ENCODE measurements around the gene TLDC2.
"Not testable (repeated sequence)": the region's sequence is repeated elsewhere in the genome, so short reads cannot be mapped to it uniquely, and the experiment has no call there.

The TLDC2 gene

DNA sequence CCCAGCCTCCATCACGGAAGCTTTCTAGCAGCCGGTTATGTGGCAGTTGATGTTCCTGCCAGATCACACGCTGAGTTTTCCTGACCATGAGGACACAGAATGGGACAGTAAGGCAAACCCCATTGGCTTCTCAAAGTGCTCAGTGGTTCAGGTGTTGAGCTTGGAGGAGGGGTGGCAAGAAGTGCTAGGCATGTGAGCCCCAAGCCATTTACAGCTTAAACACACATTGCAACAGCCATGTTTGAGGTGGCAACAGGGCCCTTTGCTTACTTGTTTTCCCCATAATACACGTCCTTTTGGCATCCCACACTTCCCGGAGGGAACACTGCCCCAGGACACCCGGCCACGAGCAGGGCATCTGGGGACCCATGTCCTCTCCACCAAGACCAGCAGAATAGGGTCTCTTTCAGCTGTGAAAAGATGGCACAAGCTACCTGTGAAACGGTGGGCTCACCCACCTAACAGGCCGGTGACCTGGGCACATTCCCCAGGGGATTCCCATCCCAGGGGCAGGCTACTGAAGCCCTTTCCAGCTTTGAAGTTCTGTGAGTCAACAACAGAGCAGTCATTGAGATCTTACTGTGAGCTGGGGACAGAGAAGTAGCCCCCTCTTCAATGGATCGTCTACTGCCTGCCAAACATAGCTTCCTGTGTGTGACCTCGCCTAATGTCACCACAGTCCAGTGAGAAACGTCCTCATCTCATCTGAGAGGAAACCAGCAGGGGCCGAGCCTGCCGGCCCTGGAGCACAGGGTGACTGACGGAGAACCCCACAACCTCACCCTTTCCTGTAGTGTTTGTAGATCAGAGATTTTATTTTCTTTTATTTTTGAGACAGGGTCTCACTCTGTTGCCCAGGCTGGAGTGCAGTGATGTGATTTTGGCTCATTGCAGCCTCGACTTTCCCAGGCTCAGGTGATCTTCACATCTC is 4.0 kb upstream of the TLDC2 start:
- no peak for DNase-seq

DNA sequence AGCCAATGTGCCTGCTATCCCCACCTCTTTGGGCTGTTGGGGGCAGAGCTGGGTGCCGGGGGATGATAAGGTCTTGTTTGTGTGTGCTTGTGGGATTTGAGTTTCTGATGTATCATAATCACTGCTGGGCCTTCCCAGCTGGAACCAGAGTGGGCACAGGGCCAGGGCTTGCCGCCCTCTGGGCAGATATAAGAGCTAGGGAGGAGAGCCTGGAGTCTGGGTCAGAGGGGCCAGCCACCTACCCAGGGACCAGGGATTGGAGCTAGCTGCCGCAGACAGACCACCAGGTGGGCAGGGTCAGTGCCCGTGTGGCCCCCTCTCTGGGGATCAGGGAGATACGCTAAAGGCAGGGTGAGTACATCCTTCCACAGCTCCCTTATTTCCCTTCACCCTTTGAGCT is 3.1 kb upstream of the TLDC2 start:
- no peak for DNase-seq

DNA sequence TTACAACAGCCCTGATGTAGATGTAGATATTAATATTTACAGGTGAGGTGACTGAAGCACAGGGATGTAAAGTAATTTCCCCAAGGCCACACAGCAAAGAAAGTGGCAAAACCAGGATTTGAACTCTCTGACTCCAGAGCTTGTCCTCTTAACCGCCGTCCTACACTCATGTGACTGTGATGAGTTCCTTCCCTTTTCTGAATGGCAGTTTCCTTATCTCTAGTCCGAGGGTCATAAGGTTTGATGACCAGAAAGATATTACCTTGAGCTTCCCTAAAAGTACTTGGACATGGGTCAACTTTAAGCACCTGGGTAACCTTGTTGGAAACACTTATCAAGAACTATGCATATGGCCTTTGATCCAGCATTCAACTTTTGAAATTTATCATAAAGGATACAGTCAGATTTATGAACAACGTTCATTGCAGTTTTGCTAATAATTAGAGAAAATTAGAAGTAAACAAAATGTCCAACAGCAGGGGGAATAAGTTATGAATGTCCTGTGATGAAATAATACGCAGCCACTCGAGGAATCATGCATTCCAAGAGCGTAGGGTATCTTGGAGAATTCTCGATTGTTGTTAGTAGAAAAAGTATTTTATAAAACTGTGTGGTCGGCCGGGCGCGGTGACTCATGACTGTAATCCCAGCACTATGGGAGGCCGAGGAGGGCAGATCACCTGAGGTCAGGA is 2.3 kb upstream of the TLDC2 start:
- no peak for DNase-seq

DNA sequence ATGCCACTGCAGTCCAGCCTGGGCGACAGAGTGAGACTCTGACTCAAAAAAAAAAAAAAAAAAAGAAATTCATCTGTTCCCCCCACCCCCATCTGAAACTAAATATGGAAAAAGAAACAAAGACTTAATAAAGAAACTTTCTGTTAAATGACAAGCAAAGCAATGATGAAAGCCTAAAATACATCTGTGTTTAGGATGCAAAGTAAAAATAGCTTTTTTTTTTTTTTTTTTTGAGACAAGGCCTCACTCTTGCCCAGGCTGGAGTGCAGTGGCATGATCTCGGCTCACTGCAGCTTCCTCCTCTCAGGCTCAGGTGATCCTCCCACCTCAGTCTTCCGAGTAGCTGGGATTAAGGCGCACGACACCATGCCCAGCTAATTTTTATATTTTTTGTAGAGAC is 845 bp upstream of the TLDC2 start:
- DNase-seq: not testable (repeated sequence)

DNA sequence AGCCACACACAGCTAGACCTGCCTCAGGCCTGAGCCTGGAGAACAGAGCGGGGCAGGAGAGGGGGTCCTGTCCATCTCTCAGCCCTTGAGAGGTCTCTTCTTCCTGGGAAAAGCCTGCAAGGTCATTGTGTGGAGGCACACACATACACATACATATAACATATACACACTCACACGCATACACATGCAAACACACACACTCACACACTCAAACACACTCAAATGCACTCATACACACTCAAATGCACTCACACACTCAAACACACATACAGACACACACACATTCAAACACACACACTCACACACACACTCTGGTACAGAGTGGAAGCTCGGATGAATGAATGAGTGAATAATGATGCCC is 515 bp downstream of the TLDC2 start:
- DNase-seq: no peak

DNA sequence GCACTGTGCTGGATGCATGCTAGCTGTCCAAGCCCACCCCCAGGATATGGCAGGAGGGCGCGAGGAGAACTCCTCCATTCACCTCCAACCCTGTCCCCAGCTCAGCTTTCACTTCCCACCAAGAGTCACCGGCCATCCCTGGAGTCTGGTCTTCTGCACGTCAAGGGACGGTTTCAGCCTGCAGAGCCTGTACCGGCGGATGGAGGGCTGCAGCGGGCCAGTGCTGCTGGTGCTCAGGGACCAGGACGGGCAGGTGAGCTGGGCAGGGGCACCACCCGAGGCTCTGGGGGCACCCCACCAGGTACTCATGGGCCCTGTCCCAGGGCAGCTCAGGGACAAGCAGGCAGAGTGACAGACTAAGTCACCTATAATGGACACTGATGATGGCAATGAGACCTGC is 3.0 kb downstream of the TLDC2 start:
- no peak for DNase-seq

DNA sequence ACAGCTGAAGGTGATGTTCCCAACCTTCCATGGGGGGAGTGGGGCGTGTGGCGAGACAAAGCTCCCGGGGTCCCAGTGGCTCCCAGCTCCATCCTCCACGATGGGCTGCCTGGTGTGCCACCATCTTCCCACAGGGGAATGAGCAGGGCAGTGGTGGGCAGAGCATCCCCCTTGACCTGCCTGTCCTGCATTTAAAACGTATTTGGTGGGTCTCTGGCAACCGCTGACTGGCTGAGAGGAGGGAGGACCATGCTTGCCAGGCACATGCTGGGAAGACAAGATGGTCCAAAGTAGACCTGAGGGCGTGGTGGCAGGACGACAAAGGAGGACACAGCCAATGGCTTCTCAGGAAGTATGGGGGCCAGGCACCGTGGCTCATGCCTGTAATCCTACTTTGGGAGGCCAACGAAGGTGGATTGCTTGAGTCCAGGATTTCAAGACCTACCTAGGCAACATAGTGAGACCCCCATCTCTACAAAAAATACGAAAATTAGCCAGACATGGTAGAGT is 4.9 kb downstream of the TLDC2 start:
- no peak for DNase-seq

DNA sequence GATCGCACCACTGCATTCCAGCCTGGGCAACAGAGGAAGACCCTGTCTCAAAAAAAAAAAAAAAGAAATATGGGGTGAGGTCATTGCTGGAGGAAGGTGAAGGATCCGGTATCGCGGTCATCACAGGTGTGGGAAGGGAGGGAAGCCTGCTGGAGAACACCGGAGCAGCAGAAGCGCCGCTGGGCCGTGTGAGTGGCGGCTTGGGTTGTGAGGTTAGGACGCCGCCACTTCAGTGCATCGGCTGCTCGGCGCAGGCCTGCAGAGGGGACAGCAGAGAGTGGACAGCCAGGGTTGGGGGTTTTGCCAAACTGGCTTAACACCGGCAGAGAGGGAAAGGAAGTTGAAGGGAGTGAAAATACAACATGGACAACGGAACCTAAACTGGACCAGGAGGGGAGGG is 5.4 kb downstream of the TLDC2 start:
- DNase-seq: no peak

DNA sequence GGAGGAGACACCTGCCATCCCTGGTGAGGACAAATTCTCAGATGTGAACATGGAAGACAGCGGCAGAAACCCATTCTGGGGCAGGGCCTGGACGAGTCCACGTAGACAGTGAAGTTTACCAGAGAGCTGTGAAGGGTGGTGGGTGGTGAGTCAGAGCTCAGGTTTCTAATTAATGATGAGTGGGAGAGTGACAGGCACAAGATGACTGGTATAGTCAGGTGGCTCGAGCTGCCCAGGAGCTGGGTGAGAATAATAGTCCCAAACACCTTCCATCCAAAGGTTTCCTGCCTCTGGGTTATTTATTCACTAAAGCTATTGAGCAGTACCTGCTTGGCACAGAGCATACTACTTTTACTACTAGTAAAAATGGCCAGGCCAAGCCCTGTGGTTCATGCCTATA is 6.0 kb downstream of the TLDC2 start:
- DNase-seq: no peak

DNA sequence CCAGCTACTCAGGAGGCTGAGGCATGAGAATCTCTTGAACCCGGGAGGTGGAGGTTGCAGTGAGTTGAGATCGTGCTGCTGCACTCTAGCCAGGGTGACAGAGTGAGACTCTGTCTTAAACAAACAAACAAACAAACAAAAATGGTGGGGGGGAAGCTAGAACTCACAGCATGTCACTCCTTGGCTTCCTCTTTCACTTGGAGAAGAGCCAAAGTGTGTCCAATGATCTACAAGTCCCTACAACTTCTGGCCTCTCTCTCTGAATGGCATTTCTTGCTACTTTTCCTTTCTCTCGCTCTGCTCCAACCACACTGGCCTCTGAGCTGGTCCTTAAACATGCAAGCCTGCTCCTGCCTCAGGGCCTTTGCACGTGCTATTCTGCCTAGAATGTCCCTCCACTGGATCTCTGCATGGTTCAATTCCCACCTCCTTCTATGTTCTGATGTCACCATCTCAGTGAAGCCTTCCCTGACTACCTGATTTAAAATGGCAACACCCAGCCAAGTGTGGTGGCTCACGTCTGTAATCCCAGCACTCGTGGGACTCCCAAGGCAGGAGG is 8.1 kb downstream of the TLDC2 start:
- DNase-seq: no peak

DNA sequence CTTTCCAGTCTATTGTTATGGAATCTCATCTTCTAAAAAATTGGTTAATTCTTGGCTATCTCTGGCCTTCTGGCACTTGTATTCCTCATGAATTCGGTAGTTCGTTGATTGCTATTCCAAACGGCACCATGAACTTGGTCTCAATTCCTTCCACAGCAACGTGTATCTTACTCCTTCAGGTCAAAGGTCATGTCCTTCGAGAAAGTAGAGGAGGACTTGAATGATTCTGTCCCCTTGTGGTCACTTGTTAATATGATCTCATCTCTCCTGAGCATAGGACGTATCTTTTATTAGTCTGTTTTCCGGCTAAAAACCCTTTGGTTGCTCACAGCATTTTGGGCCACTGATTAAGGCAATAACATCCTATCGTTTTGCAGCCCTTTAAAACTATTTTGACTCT is 9.4 kb downstream of the TLDC2 start:
- no peak for DNase-seq

DNA sequence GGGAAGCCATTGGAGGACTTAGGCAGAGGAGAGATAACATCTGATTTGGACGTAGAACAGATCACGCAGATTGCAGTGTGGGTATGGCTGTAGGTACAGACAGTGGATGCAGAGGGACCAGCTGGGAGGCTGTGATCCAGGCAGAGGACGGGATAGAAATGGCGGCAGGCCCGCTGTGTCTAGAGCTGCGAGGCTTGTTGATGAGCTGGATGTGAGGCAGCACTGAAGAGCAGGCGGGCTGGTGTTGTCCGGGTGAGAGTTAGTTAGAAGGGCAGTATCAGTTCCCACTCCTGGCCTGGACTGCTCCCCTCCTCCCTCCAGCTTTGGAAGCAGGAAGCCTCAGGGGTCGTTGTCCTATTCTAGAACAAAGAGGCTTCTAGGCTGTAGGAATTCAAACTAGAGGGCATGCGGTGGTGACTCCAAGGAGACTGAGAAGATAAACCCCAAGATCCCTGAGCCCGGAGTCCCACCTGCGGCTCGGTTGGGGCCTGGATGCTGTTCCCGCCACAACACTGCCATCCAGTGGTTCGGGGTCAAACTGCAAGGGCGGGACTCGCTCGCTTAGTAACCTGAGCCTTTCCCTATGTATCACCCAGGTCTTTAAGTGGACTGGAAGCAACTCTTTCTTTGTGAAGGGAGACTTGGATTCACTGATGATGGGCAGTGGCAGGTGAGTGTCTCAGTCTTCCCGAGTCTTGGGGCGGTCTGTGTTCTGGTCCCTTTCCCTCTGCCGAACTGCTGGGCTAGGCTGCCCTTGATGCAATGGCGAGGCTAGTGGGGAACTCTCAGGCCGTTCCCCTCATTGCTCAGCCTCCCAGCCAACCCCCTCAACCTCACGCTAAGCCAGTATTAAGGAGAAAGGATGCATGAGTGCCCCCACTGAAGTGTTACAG is 11.2 kb downstream of the TLDC2 start:
- peak; percentile 93 for DNase-seq

DNA sequence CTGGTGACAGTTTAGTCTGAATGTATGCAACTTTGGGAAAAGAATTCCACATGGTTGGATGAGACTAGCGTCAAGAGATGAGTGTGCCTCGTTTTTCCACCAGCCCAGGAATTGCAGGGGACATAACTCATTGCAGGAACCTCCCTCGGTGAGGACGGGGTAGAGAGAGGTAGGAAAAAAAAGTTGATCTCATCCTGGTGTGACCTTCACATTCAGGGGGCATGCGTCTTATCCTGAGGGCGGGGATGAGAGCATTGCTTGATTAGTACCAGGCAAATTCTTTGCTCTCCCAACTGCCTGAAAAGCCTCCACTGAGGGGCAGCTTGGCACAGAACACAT is 11.8 kb downstream of the TLDC2 start:
- DNase-seq: no peak

DNA sequence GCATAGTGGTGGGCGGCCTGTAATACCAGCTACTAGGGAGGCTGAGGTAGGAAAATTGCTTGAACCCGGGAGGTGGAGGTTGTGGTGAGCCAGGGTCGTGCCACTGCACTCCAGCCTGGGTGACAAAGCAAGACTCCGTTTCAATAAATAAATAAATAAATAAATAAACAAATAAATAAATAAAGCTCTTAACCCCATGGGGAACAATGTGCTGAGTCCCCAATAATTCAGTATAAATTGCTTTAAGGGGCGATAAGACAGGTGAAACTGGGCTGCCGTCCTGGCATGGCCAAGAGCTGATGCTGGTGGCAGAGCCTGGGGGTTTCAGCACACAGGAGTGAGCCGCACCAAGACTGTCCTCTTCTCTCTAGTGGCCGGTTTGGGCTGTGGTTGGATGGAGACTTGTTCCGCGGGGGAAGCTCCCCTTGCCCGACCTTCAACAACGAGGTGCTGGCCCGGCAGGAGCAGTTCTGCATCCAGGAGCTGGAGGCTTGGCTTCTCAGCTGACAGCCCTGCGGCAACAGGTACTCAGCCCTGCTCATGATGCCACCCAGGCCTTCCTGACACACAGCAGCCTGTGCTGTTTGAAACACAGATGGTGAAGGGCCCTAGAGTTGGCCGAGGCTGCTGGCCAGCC is 13.1 kb downstream of the TLDC2 start:
- DNase-seq: no peak

DNA sequence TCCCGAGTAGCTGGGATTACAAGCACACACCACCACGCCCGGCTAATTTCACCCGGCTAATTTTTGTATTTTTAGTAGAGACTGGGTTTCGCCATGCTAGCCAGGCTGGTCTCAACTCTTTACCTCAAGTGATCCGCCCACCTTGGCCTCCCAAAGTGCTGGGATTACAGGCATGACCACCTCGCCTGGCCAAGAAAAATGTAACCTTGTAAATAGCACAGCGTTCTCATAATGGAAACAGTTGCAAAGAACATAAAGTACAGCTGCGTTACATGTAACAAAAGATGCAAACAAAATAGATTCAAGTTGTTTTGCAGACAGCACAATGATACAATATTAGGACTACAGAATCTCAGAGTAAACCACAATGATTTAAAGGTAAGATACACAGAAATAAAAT is 14.6 kb downstream of the TLDC2 start:
- no peak for DNase-seq

DNA sequence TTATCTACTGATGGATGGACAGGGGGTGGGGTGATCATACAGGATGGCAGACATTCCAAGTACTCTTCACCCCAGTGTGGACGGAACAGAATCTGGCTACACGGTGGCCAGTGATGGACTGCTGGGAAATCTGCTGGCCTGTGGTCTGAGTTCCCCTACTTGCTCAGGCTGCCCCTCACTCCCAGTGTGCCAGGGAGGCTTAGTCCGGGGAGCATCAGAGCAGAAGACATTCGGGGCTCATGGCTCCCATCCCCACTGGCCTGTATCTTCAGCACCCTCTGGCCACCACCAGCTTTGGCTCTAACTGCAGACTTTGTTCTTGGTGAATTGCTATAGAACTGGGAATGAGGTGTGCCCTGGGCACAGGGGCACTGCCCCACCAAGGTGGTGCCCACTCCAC is 15.3 kb downstream of the TLDC2 start:
- no peak for DNase-seq

DNA sequence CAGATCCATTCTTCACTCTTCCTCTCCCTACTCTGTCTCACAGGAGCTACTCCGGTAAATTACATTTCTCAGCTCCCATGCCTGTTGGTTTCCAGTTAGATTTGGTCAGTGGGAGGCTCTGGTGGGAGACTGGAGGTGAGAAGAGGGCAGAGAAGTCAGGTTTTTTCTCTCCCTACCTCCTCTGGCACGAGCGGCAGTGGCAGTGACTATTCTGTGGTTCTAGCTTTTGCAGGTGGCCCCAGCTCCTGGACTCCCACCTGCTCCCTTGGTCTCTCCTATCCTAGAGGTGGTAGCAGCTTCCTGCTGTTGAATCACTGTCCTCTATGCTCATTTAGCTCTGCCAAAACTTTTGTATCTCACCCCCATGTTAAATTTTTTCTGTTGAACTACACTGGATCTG is 17.9 kb downstream of the TLDC2 start:
- no peak for DNase-seq

DNA sequence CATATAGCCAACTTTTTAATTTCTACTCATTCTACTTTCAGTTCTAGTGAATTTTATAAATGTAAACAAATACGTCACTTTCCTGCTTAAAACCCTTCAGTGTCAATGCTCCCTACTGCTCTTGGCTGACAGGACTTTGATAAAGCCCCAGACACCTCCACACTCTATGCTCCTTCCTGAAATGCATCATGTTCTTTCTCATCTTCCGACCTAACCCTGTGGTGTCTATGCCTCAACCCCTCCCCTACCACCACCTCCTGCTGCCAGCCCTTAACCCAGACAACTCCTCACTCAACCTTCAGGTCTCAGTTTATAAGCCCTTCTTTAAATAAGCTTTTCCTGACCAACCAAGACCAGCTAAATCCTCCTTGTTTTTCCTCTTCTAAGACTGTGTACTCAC is 19.1 kb downstream of the TLDC2 start:
- DNase-seq: no peak

DNA sequence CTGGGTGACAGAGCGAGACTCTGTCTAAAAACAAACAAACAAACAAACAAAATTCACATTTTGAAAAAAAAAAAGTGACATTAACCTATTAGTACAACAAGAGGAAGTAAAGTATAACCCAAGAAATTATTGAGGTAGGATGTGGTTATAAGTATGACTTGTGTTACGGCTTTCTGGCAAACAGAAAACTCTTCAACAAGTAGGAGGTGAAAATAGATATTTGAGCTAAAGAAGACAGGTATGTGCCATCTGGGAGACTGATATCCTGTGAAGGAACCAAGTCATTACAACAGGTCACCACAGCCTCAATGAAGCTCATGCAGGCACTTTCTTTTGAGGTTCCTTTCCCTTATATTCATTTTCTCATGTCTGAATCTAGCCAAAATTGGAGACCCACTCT is 28.8 kb downstream of the TLDC2 start:
- DNase-seq: no peak

DNA sequence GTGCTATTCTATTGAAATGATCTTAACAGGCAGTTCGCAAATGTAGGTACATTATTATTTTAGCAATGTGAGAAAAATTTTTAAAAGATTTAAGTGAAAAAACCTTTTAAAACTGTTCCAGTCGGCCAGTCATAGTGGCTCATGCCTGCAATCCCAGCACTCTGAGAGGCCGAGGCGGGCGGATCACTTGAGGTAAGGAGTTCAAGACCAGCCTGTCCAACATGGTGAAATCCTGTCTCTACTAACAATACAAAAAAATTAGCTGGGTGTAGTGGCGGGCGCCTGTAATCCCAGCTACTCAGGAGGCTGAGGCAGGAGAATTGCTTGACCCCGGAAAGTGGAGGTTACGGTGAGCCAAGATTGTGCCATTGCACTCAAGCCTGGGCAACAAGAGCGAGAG is 29.6 kb downstream of the TLDC2 start:
- DNase-seq: peak; percentile 14

DNA sequence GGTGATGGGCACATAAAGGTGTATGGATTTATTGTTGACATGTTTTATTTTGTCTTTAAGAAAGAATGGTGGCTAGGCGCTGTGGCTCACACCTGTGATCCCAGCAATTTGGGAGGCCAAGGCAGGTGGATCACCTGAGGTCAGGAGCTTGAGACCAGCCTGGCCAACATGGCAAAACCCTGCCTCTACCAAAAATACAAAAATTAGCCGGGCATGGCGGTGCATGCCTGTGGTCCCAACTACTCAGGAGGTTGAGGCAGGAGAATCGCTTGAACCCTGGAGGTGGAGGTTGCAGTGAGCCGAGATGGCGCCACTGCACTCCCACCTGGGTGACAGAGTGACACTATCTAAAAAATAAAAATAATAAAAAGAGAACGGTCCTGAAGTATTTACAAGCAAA is 30.1 kb downstream of the TLDC2 start:
- peak; percentile 14 for DNase-seq

DNA sequence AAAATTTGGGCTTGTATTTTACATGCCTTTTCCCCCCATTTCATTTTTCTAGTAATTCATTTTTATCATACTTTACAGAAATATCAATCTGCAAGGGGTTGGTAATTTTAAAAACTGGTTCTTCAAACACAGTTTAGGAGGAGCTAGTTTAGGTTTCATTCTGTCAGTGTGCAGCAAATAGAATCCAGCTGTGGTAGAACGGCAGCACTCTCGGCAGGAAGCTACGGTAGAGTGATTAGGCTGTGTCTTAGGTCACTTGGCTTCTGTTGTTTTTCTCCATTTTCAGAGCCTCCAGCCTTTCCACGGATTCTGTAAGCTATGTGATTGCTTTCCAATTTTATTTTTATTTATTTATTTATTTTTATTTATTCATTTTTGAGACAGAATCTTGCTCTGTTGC is 32.7 kb downstream of the TLDC2 start:
- no peak for DNase-seq

DNA sequence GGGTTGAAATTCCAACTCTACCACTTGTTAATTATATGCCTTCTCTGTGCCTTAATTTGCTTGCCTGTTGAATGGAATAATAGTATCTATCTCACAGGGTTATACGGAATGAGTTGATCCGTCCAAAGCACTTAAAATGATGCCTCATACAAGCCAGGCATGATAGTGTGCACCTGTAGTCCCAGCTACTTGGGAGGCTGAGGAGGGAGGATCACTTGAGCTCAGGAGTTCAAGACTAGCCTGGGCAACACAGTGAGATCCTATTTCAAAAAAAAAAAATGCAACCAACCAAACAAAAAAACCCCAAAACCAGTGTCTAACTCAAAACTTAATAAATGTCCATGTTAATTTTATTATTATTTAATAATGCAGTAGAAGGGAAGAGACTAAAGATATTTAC is 40.3 kb downstream of the TLDC2 start:
- no peak for DNase-seq
